HepG2 (cell line): Measurements from ENCODE around the gene POLD3. TPM values are rescaled to one million over a fixed set of nuclear protein-coding genes. Genes with fewer than 3 reads are reported as not detected.

Experiments used
- ARID2 ChIP-seq: sonication (generic); formaldehyde crosslinking; IDR thresholded peaks from 2 replicates; pipeline ENCODE4 v1.8.1; 2022; ENCODE audit warnings: mild to moderate bottlenecking, missing genetic modification reagents, borderline replicate concordance
- ATRX ChIP-seq: sonication (generic); formaldehyde crosslinking; IDR thresholded peaks from 2 replicates; pipeline ENCODE4 v1.4.0; 2020; ENCODE audit warnings: missing genetic modification reagents, borderline replicate concordance
- DPF2 ChIP-seq: sonication (generic); formaldehyde crosslinking; IDR thresholded peaks from 2 replicates; pipeline ENCODE4 v1.4.0; 2020; ENCODE audit warnings: mild to moderate bottlenecking, low read depth, missing genetic modification reagents, borderline replicate concordance
- HES4 ChIP-seq: sonication (generic); formaldehyde crosslinking; IDR thresholded peaks from 2 replicates; pipeline ENCODE4 v1.9.0; 2021; ENCODE audit warnings: mild to moderate bottlenecking, missing genetic modification reagents, borderline replicate concordance
- HINFP ChIP-seq: sonication (generic); formaldehyde crosslinking; IDR thresholded peaks from 2 replicates; pipeline ENCODE4 v1.4.0; 2020; ENCODE audit warnings: low read depth, mild to moderate bottlenecking, missing genetic modification reagents
- KDM5A ChIP-seq: fragments of 200-600 bp; sonication (generic); IDR thresholded peaks from 2 replicates; pipeline ENCODE4 v1.7.0; 2018; ENCODE audit warnings: antibody characterized with exemption, mild to moderate bottlenecking, low read length, borderline replicate concordance
- NCOR1 ChIP-seq: fragments of 200-600 bp; sonication (generic); IDR thresholded peaks from 2 replicates; pipeline ENCODE4 v1.7.0; 2017; ENCODE audit warnings: antibody characterized with exemption, low read length, borderline replicate concordance
- NFIC ChIP-seq: IDR thresholded peaks from 2 replicates; pipeline ENCODE4 v1.6.1; 2012; ENCODE audit warnings: mild to moderate bottlenecking, low read length, inconsistent platforms
- NONO ChIP-seq, 2 experiments: fragments of 450-650 bp in 1 of 2; sonication (generic) in 1 of 2; formaldehyde crosslinking in 1 of 2; IDR thresholded peaks in 1 of 2; conservative IDR thresholded peaks in 1 of 2; 2 replicates each; pipeline versions ENCODE4 v1.6.1 to v1.8.0; 2017 to 2022; ENCODE audit warnings: mild to moderate bottlenecking in 1 of 2, missing genetic modification reagents in 1 of 2, moderate library complexity in 1 of 2
- RFX1 ChIP-seq: fragments of 450-650 bp; IDR thresholded peaks from 2 replicates; pipeline ENCODE4 v1.6.1; 2017
- THAP7 ChIP-seq: sonication (generic); formaldehyde crosslinking; IDR thresholded peaks from 2 replicates; pipeline ENCODE4 v1.8.1; 2023; ENCODE audit warnings: mild to moderate bottlenecking, missing genetic modification reagents
- ZFP90 ChIP-seq: sonication (generic); formaldehyde crosslinking; IDR thresholded peaks from 2 replicates; pipeline ENCODE4 v1.8.0; 2022; ENCODE audit warnings: missing genetic modification reagents, mild to moderate bottlenecking, inconsistent platforms, borderline replicate concordance
- ZNF20 ChIP-seq: sonication (generic); formaldehyde crosslinking; IDR thresholded peaks from 2 replicates; pipeline ENCODE4 v1.4.0; 2020; ENCODE audit warnings: mild to moderate bottlenecking, moderate library complexity, missing genetic modification reagents
- ZNF558 ChIP-seq: sonication (generic); formaldehyde crosslinking; IDR thresholded peaks from 2 replicates; pipeline ENCODE4 v1.9.0; 2022; ENCODE audit warnings: mild to moderate bottlenecking, missing genetic modification reagents, borderline replicate concordance
- ZNF570 ChIP-seq: sonication (generic); formaldehyde crosslinking; IDR thresholded peaks from 2 replicates; pipeline ENCODE4 v1.4.0; 2020; ENCODE audit warnings: mild to moderate bottlenecking, missing genetic modification reagents, borderline replicate concordance
- ZNF619 ChIP-seq: sonication (generic); formaldehyde crosslinking; IDR thresholded peaks from 2 replicates; pipeline ENCODE4 v1.4.0; 2020; ENCODE audit warnings: mild to moderate bottlenecking, missing genetic modification reagents
- polyA plus RNA-seq, 8 experiments: library from polyadenylated mRNA; depleted of rRNA in 3 of 8; stranded (reverse) in 7 of 8; unstranded in 1 of 8; fragments of >200 nt; fragmentation: Illumina TruSeq in 4 of 8; extraction: Trizol in 4 of 8; gene quantifications; 2 replicates each; pipeline versions ENCODE4 v1.2.1 to v1.2.3, GENCODE V29; 2011 to 2016; ENCODE audit warnings: low read depth in 4 of 8, missing spikeins in 1 of 8, mixed read lengths in 1 of 8; ENCODE audit not compliant: insufficient read depth in 1 of 8
- total RNA-seq, 5 experiments: library from RNA; depleted of rRNA; stranded (reverse); fragments of >200 nt; fragmentation: Illumina TruSeq; extraction: Trizol; gene quantifications; 2 replicates each; pipeline ENCODE4 v1.2.3, GENCODE V29; 2016; ENCODE audit warnings: low read depth in 1 of 5
- TF ChIP-seq, protein P1 (sequence below): IDR thresholded peaks from 2 replicates; pipeline ENCODE4 v1.6.1; 2012; ENCODE audit warnings: low read length, improper control_type of control experiment
- TF ChIP-seq, protein P2 (sequence below): sonication (generic); formaldehyde crosslinking; IDR thresholded peaks from 2 replicates; pipeline ENCODE4 v1.5.1; 2020; ENCODE audit warnings: mild to moderate bottlenecking, missing genetic modification reagents, borderline replicate concordance
- TF ChIP-seq, protein P3 (sequence below): sonication (generic); formaldehyde crosslinking; IDR thresholded peaks from 2 replicates; pipeline ENCODE4 v1.9.0; 2022; ENCODE audit warnings: missing genetic modification reagents, mild to moderate bottlenecking, borderline replicate concordance

The POLD3 gene
- total and polyA plus RNA-seq, 2 of the 13 experiments (the other 11 are each of a cell fraction or from before 2014, with no cell fraction given) = 6.3 to 18.9 TPM

DNA sequence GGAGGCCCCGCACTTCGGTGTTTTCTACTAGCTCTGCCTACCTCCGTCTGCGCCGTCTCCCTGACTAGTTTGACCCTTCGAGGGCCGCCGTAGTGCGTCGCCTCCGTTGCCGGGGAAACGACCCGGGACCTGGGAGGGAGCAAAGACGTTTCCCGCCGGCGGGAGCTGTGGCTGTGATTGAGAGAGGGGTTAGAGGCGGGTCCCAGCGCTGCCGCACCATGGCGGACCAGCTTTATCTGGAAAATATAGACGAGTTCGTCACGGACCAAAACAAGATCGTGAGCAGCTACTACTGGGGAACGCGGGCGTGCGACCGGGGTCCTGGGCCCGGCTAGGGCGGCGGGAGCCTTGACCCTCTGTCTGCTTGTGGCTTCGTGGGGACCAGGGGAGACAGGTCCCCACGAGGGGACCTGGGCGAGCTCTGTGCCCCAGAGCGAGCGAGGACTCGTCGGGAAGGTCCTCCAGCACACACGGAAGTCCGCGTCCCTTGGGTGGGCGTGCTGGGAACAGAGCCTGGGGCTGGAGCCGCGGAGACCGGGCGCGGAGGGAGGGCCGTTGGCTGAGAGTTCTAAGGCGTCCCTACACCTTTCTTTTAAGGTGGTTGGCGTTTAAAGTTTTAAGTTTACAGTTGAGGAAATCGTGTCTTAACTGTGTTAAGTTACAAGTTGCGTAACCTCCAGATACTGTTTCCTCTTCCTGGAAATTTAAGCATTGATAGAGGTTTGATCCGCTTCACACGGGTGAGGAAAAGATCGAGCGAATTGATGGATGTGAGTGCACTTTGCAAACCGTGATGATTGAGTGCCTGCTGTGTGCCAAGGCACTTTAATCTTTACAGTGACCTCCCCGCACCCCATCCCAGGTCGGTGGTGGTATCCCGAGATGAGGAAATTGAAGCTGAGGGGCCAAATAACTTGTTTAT lies at the start of gene POLD3 (continued):
- TF ChIP-seq KDM5A (peak; percentile 77; the same call in 1 of the 2 replicates), ZNF558 (CRISPR knock-in tag) (no peak), ZFP90 (CRISPR knock-in tag) (no peak), ZNF619 (no peak), HINFP (no peak), THAP7 (no peak), ATRX (CRISPR knock-in tag) (no peak), ARID2 (no peak), RFX1 (peak; percentile 89), ZNF20 (CRISPR knock-in tag) (no peak), NONO (IDR thresholded peaks at IDR 0.05) (no peak), NONO (CRISPR knock-in tag; conservative IDR thresholded peaks at IDR 0.05) (peak; percentile 50; the same call in 1 of the 2 replicates), NFIC (no peak), NCOR1 (no peak), ZNF570 (no peak), DPF2 (no peak), HES4 (no peak)
- TF ChIP-seq, protein P1, sequence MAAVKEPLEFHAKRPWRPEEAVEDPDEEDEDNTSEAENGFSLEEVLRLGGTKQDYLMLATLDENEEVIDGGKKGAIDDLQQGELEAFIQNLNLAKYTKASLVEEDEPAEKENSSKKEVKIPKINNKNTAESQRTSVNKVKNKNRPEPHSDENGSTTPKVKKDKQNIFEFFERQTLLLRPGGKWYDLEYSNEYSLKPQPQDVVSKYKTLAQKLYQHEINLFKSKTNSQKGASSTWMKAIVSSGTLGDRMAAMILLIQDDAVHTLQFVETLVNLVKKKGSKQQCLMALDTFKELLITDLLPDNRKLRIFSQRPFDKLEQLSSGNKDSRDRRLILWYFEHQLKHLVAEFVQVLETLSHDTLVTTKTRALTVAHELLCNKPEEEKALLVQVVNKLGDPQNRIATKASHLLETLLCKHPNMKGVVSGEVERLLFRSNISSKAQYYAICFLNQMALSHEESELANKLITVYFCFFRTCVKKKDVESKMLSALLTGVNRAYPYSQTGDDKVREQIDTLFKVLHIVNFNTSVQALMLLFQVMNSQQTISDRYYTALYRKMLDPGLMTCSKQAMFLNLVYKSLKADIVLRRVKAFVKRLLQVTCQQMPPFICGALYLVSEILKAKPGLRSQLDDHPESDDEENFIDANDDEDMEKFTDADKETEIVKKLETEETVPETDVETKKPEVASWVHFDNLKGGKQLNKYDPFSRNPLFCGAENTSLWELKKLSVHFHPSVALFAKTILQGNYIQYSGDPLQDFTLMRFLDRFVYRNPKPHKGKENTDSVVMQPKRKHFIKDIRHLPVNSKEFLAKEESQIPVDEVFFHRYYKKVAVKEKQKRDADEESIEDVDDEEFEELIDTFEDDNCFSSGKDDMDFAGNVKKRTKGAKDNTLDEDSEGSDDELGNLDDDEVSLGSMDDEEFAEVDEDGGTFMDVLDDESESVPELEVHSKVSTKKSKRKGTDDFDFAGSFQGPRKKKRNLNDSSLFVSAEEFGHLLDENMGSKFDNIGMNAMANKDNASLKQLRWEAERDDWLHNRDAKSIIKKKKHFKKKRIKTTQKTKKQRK = no peak
- TF ChIP-seq, protein P2, sequence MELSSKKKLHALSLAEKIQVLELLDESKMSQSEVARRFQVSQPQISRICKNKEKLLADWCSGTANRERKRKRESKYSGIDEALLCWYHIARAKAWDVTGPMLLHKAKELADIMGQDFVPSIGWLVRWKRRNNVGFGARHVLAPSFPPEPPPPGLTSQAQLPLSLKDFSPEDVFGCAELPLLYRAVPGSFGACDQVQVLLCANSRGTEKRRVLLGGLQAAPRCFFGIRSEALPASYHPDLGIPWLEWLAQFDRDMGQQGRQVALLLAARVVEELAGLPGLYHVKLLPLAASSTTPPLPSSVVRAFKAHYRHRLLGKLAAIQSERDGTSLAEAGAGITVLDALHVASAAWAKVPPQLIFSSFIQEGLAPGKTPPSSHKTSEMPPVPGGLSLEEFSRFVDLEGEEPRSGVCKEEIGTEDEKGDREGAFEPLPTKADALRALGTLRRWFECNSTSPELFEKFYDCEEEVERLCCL (CRISPR knock-in tag) = no peak
- TF ChIP-seq, protein P3, sequence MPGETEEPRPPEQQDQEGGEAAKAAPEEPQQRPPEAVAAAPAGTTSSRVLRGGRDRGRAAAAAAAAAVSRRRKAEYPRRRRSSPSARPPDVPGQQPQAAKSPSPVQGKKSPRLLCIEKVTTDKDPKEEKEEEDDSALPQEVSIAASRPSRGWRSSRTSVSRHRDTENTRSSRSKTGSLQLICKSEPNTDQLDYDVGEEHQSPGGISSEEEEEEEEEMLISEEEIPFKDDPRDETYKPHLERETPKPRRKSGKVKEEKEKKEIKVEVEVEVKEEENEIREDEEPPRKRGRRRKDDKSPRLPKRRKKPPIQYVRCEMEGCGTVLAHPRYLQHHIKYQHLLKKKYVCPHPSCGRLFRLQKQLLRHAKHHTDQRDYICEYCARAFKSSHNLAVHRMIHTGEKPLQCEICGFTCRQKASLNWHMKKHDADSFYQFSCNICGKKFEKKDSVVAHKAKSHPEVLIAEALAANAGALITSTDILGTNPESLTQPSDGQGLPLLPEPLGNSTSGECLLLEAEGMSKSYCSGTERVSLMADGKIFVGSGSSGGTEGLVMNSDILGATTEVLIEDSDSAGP (CRISPR knock-in tag) = peak; percentile 80
